GM21528 (cell line): ENCODE measurements around the gene VAV2.

Experiments used
- ATAC-seq: cut with Tn5 transposase; IDR thresholded peaks from one replicate; pipeline ENCODE4 v1.9.1; 2021; ENCODE audit warnings: mild to moderate bottlenecking, moderate library complexity; ENCODE audit not compliant: unreplicated experiment, low FRiP score

The VAV2 gene

DNA sequence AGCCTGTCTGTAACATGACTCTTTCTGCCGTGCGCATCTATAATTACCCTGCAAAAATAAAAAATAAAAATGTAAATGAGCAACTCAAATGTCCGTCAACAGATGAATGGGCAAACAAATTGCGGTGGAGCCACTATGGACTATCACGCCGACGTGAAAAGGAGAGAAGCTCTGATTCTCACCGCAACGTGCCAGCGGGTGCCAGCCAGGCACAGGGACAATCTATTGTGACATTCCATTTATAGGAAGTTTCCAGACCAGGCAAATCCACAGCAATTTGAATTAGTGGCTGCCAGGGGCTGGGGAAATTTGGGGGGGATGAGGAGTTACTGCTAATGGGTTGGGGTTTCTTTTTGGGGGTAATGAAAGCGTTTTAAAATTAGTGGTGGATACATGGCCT is 96.8 kb downstream of the VAV2 start:
- ATAC-seq: no peak

DNA sequence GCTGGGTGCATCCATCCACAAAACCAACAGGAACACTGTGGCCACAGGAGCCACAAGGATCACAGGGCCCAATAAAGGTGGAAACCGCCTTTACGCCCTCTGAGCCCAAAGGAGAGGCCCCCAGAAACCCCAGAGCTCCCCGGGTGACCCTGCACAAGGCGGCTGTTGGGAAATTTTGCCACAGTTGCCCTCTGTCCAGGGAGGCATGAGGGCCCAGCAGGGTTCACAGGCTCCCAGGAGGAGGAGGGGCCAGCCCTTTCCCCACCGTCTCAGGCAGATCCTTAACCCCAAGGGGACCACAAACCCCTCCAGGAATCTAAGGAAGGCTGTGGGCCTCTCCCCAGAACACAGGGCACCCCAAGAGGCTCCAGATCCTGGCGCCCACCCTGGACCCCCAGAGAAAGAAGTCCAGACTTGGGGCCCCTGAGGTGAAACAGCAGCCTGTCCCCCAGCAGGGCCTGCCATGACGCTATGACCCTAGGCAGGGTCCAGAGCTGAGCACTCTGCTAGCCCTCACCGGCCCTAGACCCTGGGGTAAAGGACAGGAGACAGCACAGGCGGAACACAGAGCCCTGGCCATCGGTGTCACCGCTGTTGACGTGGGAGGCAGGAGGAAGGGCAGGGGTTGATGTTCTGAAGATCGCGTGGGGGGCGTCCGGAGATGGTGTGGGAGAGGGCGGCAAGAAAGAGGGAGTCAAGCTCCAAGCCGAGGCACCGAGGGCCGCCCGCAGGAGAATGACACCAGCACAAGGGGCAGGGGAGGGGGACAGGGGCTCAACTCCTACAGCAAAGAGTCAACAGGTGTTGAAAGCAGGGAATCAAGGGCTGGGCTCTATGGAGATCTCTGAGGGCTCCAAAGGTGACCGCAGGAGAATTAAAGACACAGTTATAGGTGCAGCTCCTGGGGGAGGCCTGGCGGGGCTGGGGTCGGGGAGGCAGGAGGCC is 97.5 kb downstream of the VAV2 start:
- ATAC-seq: no peak

DNA sequence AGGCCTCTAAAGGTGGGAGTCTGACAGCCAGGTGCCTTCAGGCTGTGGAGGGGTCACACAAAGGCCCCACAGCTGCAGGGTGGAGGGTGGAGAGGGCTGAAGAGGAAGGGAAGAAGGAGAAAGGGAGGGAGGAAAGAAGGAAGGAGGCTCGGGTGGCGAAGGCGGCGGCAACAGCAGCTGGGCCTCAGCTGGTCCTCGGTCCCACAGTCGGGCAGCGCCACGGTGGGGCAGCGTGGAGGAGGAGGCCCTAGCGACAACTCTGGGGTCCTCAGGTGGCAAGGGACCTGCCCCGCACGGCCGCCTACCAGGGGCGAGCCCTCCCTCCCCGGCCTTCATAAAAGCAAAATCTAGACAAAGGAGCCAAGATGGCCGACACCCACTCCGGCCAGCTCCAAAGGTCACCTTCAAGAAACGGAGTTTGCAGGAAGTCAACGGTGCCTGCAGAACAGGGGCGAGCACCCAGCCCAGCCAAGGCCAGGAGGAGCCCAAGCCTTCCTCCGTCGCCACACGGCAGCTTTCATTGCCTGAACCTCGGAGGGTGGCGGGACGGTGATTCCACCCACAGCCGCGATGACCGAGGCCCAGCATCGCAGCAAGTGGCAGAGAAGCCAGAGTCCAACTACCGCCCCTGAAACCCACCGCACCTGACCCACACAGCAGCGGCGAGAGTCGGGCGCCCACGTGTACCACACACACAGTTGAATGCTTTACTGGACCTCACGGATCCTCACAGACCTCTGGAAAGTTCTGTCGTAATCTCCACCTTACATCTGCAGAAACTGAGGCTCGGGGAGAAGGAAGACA is 98.7 kb downstream of the VAV2 start:
- no peak for ATAC-seq

DNA sequence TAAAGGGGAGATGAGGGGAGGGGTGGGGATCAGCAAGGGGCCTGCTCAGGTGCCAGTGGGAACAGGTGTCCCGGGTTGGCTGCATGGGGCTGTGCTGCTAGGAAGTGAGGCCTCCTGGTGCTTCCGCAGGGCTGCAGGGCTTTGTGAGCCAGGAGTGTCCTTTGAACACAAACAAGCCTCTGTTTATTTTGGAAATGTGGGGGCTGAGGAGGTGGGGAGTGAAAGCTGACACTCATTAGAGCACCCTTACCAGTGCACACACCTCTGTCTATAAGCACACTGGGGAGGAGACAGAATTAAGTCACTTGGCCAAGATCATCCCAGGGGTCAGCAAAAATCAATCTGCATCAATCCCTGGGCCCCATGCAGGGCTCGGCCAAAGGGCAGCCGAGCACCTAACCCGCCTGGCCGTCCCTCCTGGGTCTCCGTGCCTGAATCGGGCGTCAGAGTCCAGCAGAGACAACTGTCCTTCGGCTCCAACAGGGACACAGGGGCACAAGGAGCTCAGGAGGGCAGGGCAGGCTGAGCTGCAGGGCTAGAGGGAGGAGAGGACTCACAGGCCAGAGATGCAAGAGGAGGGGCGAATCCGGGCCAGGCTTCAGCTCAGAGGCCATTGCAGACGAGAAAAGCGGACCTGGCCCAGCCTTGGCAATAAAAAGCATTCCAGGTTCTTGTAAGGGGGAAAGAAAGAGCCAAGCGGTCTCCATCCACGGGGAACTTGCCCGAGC is 99.8 kb downstream of the VAV2 start:
- ATAC-seq: no peak

- ATAC-seq: no peak
Observed at GRCh38 chr9:133891741-133892140, 100.4 kb downstream of the VAV2 start.

GRCh38 chr9:133890583-133890982 is 101.5 kb downstream of the VAV2 start:
- ATAC-seq: no peak

DNA sequence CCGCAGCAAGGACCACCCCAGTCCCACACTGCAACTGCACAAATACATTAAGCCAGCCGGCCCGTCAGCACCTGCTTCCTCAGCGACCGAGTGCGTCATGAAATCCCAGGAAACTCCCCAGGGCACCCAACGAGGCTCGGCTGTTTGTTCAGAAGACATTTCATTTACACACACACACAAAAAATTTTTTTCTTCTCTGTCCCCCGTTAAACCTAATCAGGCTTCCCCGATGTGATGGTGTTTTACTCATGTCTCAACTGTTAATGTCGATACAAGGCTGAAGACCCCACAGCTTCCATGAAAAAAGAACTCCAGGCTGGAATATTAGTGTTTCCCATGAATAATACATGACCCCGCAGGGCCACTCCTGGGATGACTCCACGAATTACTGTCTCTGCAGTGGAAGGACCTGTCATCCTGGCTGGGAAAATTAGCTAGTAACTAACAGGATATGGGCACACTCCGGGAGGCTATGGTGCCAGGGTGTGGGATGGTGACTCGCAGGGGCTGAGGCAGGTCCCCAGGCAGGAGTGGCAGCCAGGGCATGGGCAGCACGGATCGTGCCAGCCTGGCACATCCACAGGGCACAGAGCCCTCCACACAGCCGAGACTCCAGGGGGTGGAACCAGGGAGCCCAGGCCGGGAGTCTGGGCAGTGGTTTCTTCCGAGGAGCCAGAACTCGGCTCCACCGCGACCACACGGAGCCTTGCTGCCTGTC is 102.4 kb downstream of the VAV2 start:
- ATAC-seq: no peak

DNA sequence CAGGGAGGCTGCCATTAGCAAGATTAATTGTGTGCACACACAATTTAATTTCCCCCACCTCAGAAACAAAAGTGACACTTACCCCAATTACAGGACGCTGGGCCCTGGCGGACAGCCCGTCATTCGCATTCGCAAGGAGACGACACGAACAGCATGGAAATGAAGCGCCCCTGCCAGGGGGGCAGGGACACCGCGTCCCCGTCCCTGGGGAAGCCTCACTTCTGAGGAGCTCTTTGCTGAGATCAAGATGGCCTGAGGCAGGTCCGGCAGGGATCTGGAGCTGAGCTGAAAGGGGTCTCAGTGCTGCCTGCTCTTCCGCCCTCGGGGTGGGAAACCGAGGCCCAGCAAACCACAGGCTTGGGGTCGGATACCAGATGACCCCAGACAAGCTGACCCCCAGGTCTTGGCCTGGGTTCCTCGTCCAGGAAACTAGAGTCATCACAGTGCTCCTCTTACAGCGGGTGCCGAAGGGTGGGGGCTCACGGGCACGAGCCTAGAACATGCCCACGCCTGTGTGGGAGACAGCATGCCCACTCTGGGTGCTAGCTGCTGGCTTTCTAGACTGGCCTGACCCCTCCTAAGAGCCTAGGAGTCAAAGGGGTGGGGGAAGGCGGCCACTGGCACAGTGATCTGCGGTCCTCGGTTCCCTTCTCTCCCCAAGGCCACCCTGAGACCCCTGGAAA is 103.2 kb downstream of the VAV2 start:
- no peak for ATAC-seq

- no peak for ATAC-seq
Observed at GRCh38 chr9:133888048-133888808, 103.9 kb downstream of the VAV2 start.

GRCh38 chr9:133887540-133888047 is 104.5 kb downstream of the VAV2 start:
- no peak for ATAC-seq

GRCh38 chr9:133886563-133887501 is 105.3 kb downstream of the VAV2 start:
- no peak for ATAC-seq

DNA sequence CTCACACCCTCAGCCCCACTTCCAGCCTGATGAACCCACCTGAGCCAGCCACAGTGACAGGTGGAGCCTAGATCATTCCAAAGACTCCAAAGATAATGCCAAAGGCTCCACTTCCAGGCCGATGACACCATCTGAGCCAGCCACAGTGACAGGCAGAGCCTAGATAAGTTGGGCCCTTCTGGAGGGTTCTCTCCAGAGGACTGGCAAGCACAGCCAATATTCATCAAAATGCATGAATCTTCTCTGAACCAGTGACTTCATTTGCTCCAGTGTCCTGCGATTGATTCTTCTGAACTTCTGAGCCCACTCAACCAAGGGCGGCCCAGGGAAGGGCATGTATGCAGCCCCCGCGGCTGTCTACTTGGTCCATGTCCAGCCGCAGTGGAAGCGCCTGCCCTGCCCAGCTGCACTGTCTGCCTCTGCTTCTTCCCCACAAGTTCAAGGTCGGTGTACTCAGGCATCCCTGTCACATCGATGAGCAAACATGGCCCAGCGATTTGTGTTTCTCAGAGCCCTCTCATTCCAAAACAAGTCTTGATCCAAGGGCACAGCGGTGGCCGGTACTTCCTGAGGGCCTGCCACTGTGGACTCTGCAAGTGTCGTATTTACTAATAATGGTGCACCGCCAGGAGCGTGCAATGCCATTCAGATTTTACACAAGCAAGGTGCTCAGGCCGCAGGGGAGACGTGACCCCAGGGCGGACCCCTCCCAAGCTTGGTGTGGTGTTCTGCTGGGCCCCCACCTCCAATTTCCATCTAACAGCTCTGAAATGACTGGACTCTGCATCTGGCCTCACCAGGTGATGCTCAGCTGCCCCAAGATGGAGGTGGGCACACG is 107.0 kb downstream of the VAV2 start:
- ATAC-seq: no peak

DNA sequence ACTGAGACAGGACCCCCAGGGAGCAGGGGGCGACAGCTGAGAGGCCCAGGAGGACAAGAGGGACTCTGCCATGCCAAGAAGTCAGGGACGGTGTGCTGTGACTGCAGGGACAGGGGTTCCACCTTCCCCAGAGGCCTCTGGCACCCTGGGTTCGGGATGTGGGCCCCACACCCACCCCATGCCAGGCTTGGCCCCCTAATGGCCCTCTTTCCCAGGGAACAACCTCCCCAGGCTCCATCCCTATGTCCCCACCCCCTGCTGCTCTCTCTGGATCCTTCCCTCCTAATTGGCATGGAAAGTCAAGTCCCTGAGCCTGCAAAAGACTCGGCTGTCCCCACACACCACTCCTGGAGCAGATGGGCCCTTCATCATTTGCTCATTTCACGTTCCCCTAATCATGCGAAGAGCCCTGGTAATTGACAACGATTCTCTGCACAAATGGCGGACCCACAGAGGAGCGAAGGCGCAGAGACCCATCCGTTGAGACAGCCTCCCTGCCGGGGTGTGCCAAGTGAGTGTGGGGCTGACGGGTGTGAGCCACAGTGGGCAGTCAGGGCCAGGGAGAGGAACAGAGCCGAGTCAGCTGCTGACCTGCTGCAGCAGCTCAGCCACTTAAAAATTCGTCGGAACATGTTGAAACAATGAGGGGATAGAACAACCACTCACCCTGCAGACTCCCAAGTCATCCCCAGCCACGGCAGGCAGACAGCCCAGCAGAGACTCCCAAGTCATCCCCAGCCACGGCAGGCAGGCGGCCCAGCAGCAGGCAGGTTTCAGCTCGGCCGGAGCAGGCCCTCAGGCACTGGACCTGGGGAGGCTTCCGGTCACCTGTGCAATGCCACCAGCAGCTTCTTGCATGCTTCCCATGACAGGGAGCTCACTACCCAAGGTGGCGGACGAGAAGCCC is 109.0 kb downstream of the VAV2 start:
- no peak for ATAC-seq

DNA sequence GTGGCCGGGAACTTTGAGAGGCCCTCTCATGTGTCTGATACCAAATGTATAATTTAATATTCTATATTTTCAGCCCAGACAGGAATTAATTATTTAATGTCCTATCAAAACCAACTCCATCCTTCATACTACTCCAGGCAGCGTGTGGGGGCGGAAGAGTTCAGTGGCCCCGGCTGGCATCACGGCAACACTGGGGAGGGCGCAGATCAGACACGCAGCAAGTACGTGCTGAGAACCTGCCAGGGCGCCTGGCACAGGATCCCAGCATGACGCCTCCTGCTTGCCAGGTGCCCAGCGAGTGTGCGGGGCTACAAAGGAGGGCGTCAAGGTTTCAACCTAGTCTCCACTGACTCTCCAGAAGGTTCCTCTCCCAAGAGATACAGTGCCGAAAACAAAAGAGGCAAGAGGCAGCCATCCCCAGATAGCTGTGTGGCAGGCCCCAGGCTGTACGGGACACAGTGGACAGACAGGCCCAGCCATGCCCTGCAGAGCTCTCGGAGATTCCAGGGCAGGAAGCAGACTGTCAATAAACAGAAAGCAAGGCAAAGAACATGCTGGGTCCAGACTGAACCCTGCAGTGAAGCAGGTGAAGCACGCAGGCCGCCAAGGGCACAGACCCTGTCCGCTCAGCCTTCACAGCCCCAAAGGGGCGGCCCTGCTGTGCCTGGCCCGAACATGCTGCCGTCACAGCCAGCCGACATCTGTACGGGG is 110.3 kb downstream of the VAV2 start:
- no peak for ATAC-seq
